GM23338 (cell line): ENCODE measurements around the gene SEC14L1. TPM values are rescaled to one million over a fixed set of nuclear protein-coding genes. Genes with fewer than 3 reads are reported as not detected.
A peak's percentile ranks its signal among the peaks of the same experiment; 100 is the strongest.

Source experiments
- ATAC-seq: fragments of 200-7000 bp; cut with Tn5 transposase; 3 replicates; pipeline ENCODE4 v1.9.1; 2020
- DNase-seq: peaks from one replicate; pipeline ENCODE4 v3.0.0-alpha.2; 2015; ENCODE audit warnings: low spot score
- H2AFZ ChIP-seq: fragments of 200-600 bp; sonication (generic); 2 replicates; pipeline ENCODE4 v1.8.0; 2016; ENCODE audit warnings: antibody characterized with exemption, mild to moderate bottlenecking, moderate library complexity
- H3F3A ChIP-seq: fragments of 200-600 bp; sonication (generic); replicated peaks from 2 replicates; pipeline ENCODE4 v1.8.0; 2017; ENCODE audit warnings: antibody characterized with exemption, mixed run types, low read depth
- H3K27ac ChIP-seq: fragments of 200-600 bp; sonication (generic); 2 replicates; pipeline ENCODE4 v1.6.1; 2016; ENCODE audit warnings: low read depth
- H3K27me3 ChIP-seq: fragments of 200-600 bp; sonication (generic); 2 replicates; pipeline ENCODE4 v1.8.0; 2016; ENCODE audit warnings: mild to moderate bottlenecking, mixed run types, moderate library complexity; ENCODE audit not compliant: insufficient read depth
- H3K36me3 ChIP-seq: fragments of 200-600 bp; sonication (generic); 2 replicates; pipeline ENCODE4 v1.8.0; 2016; ENCODE audit warnings: mild to moderate bottlenecking; ENCODE audit not compliant: insufficient read depth
- H3K4me1 ChIP-seq: fragments of 200-600 bp; sonication (generic); 2 replicates; pipeline ENCODE4 v1.8.0; 2016; ENCODE audit warnings: mild to moderate bottlenecking, moderate library complexity; ENCODE audit not compliant: insufficient read depth
- H3K4me2 ChIP-seq: fragments of 200-600 bp; sonication (generic); 2 replicates; pipeline ENCODE4 v1.7.1; 2017; ENCODE audit warnings: mixed run types
- H3K4me3 ChIP-seq: fragments of 200-600 bp; sonication (generic); 2 replicates; pipeline ENCODE4 v1.6.1; 2016; ENCODE audit warnings: mixed run types
- H3K79me2 ChIP-seq: fragments of 200-600 bp; sonication (generic); replicated peaks from 2 replicates; pipeline ENCODE4 v1.8.0; 2017; ENCODE audit warnings: mild to moderate bottlenecking; ENCODE audit not compliant: insufficient read depth
- H3K9me2 ChIP-seq: fragments of 200-600 bp; sonication (generic); 2 replicates; pipeline ENCODE4 v1.8.0; 2017; ENCODE audit not compliant: insufficient read depth
- H4K20me1 ChIP-seq: fragments of 200-600 bp; sonication (generic); replicated peaks from 2 replicates; pipeline ENCODE4 v1.8.0; 2017; ENCODE audit warnings: mild to moderate bottlenecking; ENCODE audit not compliant: insufficient read depth
- H3K27ac Mint-ChIP-seq: 2 replicates; pipeline ENCODE4 v1.8.0; 2020; ENCODE audit warnings: inconsistent platforms, mild to moderate bottlenecking, moderate library complexity, mixed read lengths
- H3K27me3 Mint-ChIP-seq: 3 replicates; pipeline ENCODE4 v1.8.0; 2022; ENCODE audit warnings: low read depth, mild to moderate bottlenecking, moderate library complexity, mixed read lengths, inconsistent platforms; ENCODE audit not compliant: insufficient read depth, poor library complexity
- H3K36me3 Mint-ChIP-seq: 3 replicates; pipeline ENCODE4 v1.8.0; 2021; ENCODE audit warnings: low read depth, mild to moderate bottlenecking, inconsistent platforms, moderate library complexity, mixed read lengths
- H3K4me1 Mint-ChIP-seq: 3 replicates; pipeline ENCODE4 v1.8.0; 2020; ENCODE audit warnings: mild to moderate bottlenecking, inconsistent platforms, mixed read lengths
- H3K4me3 Mint-ChIP-seq: 3 replicates; pipeline ENCODE4 v1.8.0; 2021; ENCODE audit warnings: moderate library complexity, mild to moderate bottlenecking, inconsistent platforms, mixed read lengths
- H3K9me3 Mint-ChIP-seq: 3 replicates; pipeline ENCODE4 v1.8.0; 2020; ENCODE audit warnings: moderate library complexity, mild to moderate bottlenecking, inconsistent platforms, mixed read lengths
- ETS1 ChIP-seq: IDR thresholded peaks from 2 replicates; pipeline ENCODE4 v1.6.1; 2016; ENCODE audit warnings: antibody characterized with exemption
- POLR2AphosphoS5 ChIP-seq: IDR thresholded peaks from 2 replicates; pipeline ENCODE4 v1.6.1; 2016; ENCODE audit warnings: antibody characterized with exemption, low read depth
- REST ChIP-seq: IDR thresholded peaks from one replicate; pipeline ENCODE4 v1.6.1; 2018; ENCODE audit warnings: antibody characterized with exemption; ENCODE audit not compliant: unreplicated experiment
- ZNF114 ChIP-seq: fragments of 250-450 bp; sonication (Bioruptor Pico); IDR thresholded peaks from 2 replicates; pipeline ENCODE4 v1.5.0; 2020; ENCODE audit warnings: mild to moderate bottlenecking, moderate library complexity
- polyA plus RNA-seq: library from polyadenylated mRNA; unstranded; fragments of >200 nt; fragmentation: Nextera tagmentation; extraction: Ambion mirVana; gene quantifications from 2 replicates; pipeline ENCODE4 v1.2.1, GENCODE V29; 2016
- total RNA-seq: library from RNA; depleted of rRNA; stranded (reverse); fragments of >200 nt; shearing (Covaris generic); gene quantifications from 2 replicates; pipeline ENCODE4 v1.2.3, GENCODE V29; 2014
- TF ChIP-seq, protein P1 (sequence below): fragments of 250-450 bp; sonication (Bioruptor Pico); IDR thresholded peaks from 2 replicates; pipeline ENCODE4 v1.5.0; 2020; ENCODE audit warnings: mild to moderate bottlenecking, moderate library complexity

Gene SEC14L1
- total and polyA plus RNA-seq, 2 experiments from 2014 or later, result 26.8 to 54.8 TPM

DNA sequence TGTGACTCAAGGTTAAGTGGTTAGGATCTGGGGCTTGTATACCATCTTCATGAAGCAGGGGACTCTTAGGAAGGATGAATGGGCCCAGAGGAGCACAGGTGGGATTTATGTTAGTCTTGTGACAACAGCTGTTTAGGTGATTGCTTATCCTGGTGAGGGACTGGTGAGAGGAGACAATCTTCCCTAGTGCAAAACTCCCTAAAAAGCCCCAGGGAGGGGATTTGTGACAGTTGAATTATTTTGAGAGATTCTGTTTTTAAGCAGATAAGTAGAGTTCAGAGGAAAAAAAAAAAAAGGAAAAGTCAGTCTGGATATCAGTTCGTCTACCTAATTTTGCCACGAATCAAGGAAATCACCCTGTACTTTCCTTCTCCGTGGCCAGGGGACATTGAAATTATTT is 35.1 kb upstream of the SEC14L1 start:
- Histone ChIP-seq H3K36me3 (no peaks in the 10 kb centered on the region), H3K4me3 (no peak overlapping the region), H3K9me2 (no peaks in the 10 kb centered on the region), H4K20me1 (no peaks in the 10 kb centered on the region), H3K4me2 (no peak overlapping the region), H3K79me2 (no peaks in the 10 kb centered on the region), H3F3A (0 out of 2 replicates have a peak, but pooled peaks cover 3% of the 10 kb centered on the region), H3K27ac (peak overlapping the region; percentile 2; the same call in 1 of the 2 replicates), H2AFZ (no peak overlapping the region), H3K4me1 (peaks cover 35% of the 10 kb centered on the region), H3K27me3 (no peaks in the 10 kb centered on the region)
- no peak for TF ChIP-seq ZNF114 (CRISPR knock-in tag)
- TF ChIP-seq REST, result no peak
- TF ChIP-seq ETS1, result no peak
- TF ChIP-seq, protein P1, sequence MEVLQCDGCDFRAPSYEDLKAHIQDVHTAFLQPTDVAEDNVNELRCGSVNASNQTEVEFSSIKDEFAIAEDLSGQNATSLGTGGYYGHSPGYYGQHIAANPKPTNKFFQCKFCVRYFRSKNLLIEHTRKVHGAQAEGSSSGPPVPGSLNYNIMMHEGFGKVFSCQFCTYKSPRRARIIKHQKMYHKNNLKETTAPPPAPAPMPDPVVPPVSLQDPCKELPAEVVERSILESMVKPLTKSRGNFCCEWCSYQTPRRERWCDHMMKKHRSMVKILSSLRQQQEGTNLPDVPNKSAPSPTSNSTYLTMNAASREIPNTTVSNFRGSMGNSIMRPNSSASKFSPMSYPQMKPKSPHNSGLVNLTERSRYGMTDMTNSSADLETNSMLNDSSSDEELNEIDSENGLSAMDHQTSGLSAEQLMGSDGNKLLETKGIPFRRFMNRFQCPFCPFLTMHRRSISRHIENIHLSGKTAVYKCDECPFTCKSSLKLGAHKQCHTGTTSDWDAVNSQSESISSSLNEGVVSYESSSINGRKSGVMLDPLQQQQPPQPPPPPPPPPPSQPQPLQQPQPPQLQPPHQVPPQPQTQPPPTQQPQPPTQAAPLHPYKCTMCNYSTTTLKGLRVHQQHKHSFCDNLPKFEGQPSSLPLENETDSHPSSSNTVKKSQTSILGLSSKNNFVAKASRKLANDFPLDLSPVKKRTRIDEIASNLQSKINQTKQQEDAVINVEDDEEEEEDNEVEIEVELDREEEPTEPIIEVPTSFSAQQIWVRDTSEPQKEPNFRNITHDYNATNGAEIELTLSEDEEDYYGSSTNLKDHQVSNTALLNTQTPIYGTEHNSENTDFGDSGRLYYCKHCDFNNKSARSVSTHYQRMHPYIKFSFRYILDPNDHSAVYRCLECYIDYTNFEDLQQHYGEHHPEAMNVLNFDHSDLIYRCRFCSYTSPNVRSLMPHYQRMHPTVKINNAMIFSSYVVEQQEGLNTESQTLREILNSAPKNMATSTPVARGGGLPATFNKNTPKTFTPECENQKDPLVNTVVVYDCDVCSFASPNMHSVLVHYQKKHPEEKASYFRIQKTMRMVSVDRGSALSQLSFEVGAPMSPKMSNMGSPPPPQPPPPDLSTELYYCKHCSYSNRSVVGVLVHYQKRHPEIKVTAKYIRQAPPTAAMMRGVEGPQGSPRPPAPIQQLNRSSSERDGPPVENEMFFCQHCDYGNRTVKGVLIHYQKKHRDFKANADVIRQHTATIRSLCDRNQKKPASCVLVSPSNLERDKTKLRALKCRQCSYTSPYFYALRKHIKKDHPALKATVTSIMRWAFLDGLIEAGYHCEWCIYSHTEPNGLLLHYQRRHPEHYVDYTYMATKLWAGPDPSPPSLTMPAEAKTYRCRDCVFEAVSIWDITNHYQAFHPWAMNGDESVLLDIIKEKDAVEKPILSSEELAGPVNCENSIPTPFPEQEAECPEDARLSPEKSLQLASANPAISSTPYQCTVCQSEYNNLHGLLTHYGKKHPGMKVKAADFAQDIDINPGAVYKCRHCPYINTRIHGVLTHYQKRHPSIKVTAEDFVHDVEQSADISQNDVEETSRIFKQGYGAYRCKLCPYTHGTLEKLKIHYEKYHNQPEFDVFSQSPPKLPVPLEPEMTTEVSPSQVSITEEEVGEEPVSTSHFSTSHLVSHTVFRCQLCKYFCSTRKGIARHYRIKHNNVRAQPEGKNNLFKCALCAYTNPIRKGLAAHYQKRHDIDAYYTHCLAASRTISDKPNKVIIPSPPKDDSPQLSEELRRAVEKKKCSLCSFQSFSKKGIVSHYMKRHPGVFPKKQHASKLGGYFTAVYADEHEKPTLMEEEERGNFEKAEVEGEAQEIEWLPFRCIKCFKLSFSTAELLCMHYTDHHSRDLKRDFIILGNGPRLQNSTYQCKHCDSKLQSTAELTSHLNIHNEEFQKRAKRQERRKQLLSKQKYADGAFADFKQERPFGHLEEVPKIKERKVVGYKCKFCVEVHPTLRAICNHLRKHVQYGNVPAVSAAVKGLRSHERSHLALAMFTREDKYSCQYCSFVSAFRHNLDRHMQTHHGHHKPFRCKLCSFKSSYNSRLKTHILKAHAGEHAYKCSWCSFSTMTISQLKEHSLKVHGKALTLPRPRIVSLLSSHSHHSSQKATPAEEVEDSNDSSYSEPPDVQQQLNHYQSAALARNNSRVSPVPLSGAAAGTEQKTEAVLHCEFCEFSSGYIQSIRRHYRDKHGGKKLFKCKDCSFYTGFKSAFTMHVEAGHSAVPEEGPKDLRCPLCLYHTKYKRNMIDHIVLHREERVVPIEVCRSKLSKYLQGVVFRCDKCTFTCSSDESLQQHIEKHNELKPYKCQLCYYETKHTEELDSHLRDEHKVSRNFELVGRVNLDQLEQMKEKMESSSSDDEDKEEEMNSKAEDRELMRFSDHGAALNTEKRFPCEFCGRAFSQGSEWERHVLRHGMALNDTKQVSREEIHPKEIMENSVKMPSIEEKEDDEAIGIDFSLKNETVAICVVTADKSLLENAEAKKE (CRISPR knock-in tag), result no peak
- no peak for TF ChIP-seq POLR2AphosphoS5
- peak overlapping the region; percentile 3; the same call in 1 of the 2 replicates for H3K27ac Mint-ChIP-seq
- H3K36me3 Mint-ChIP-seq, result 0 out of 3 replicates have a peak, but pooled peaks cover 1% of the 10 kb centered on the region
- H3K4me1 Mint-ChIP-seq, result peaks cover 33% of the 10 kb centered on the region
- ATAC-seq (no peak), DNase-seq (no peak)
- no peak overlapping the region for H3K4me3 Mint-ChIP-seq
- peaks cover 7% of the 10 kb centered on the region for H3K27me3 Mint-ChIP-seq
- no peaks in the 10 kb centered on the region for H3K9me3 Mint-ChIP-seq
